Renal pelvis (tissue), 4 donors: ENCODE data around the gene ITGA5. TPM values are rescaled to one million over a fixed set of nuclear protein-coding genes. Genes with fewer than 3 reads are reported as not detected.

Experiments used
- DNase-seq: peaks from one replicate; pipeline ENCODE4 v3.0.0-alpha.2; 2013
- polyA plus RNA-seq, 3 donors: library from polyadenylated mRNA; unstranded; fragments of 120-200 nt; gene quantifications; one replicate each; pipeline ENCODE4 v1.2.1, GENCODE V29; 2013; ENCODE audit not compliant: insufficient read length in 3 of 3

The ITGA5 gene
- polyA plus RNA-seq, 3 donors: 40.1 to 50.0 (median 46.8) TPM

DNA sequence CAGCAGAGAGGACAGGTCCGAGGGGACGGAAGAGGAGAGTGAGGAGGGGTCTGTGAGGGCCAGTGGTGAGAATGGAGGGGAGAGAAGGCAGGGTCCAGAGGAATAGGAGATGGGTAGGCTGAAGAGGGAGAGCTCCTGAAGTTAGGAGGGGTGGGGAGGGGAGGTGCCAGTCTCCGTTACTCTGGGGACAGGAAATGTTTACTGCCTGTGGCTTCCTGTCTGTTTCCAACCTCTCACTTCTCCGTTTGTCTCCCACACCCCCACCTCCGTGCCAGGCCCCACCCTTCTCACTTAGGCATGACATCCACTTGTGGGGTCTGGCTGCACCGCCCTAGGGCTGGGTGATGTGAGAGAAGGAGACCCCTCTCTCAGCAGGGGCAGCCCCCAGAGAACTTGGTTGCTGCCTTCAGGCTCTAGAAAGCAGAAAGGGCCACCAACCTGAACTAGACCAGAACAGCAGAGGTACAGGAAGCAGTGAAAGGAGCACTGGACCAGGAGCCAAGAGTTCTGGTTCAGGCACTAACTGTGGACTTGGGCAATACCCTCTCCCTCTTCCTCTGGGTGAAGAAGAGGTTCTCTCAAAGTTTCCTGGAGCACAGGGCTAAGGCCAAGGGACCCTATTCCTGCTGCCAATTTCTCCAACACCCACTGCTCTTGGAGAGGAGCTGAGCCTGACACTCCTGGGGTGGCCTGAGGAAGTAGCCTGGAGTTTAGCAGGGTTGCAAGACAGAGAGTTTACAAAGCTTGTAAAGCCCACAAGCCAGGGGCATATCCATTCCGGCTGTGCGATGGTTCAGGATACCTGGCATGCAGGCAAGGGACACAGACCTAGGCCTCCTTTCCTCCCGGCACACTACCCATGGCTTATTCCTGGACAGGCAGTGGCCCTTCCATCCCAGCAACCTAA, 5.5 kb downstream of the ITGA5 start:
- DNase-seq: no peak

GRCh38 chr12:54412786-54413185, 6.3 kb downstream of the ITGA5 start:
- no peak for DNase-seq

DNA sequence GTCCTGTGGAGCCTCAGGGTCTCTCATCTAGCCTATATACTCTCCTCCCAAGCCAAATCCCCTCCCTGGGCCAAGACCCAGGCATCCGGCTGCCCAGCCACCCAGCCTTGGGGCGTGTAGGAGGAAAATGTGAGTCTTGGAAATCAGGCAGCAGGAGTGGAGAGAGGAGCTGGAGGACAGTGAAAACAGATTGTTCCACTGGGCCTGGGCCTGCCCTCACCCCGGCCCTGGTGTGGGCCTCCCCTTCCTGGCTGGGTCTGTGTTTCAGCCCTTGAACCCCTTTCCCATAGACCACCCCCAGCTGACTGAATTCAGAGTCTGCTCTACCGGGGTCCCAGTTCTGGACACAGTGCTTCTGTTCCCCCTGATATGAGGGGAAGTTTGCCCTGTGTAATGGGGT, 6.7 kb downstream of the ITGA5 start:
- DNase-seq: no peak

GRCh38 chr12:54411391-54412241, 7.5 kb downstream of the ITGA5 start:
- DNase-seq: no peak

- DNase-seq: no peak
Observed at GRCh38 chr12:54409267-54409666, 9.8 kb downstream of the ITGA5 start.

GRCh38 chr12:54407183-54407905, 11.7 kb downstream of the ITGA5 start:
- DNase-seq: no peak

GRCh38 chr12:54405573-54405972, 13.5 kb downstream of the ITGA5 start:
- DNase-seq: no peak

- DNase-seq: no peak
Observed at GRCh38 chr12:54405106-54405505, 14.0 kb downstream of the ITGA5 start.

- DNase-seq: no peak
Observed at GRCh38 chr12:54404061-54405004, 14.7 kb downstream of the ITGA5 start.

GRCh38 chr12:54401119-54401518, 17.9 kb downstream of the ITGA5 start:
- DNase-seq: no peak

DNA sequence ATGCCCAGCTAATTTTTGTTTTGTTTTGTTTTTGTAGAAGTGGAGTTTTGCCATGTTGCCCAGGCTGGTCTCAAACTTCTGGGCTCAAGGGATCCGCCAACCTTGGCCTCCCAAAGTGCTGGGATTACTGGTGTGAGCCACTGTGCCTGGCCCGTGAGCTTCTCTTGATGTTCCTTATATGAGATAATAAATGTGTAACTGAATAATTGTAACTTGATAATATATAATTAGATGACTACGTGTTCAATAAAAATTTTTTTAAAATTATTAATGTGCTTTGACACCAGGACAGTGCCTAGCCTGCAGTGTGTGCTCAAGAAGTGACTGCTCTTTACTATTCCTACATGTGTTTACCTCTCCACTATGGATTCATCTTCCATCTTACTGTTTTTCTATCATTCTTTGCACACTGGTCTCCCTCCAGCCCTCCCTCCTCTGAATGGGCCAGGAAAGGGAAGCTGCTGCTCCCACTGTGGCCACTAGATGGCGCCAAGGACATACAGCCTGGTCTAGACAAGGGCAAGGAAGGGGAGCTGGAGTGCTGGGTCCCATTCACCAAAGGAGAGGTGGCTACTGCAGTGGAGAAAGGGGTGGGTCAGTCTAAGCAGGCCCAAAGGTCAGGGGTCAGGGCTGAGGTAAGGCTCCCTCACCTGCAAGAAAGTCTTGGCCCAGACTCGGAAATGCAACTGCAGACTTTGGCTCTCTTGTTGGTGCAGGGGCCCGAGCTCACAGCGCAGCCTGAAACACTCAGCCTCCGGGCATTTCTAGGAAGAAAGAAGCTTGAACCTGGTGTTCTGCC, 19.9 kb downstream of the ITGA5 start:
- peak; percentile 84 for DNase-seq

DNA sequence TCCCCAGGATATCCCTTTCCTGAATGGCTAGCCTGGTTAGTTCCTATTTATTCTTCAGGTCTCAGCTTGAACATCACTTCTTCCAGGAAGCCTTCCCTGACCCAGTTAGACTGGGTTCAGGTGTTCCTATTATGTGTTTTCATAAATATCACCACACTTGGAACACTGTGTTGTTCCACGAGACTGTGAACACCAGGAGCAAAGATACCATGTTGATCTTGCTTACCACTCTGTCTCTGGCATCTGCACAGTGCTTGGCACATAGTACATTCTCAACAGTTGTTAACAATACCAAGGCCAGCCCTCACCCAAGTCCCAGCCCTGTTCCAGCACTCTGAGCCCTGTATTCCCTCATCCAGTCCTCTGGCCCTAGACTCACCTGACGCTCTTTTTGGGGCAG, 20.8 kb downstream of the ITGA5 start:
- DNase-seq: no peak

GRCh38 chr12:54397157-54397556, 21.9 kb downstream of the ITGA5 start:
- DNase-seq: no peak

DNA sequence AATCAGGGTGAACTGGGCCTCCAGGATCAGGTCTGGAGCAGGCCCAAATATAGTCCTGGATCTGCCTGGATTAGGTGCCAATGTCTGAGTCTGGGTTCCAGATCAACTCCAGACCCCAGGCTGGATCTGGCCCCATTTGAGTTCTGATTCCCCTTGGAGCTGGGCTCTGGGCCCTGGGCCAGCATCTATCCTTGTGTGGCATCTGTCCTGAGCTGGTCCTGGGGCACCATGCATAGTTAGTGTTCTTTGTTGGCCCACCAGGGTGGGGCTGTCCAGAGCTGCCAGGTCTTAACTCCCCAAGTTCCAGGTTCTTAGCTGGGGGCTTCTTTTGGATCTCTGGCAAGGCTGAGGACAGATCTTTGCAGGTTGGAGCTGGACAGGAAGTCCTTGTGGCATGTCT, 23.5 kb downstream of the ITGA5 start:
- no peak for DNase-seq

GRCh38 chr12:54394986-54395385, 24.1 kb downstream of the ITGA5 start:
- DNase-seq: no peak

GRCh38 chr12:54394281-54394719, 24.8 kb downstream of the ITGA5 start:
- DNase-seq: no peak

GRCh38 chr12:54393743-54394142, 25.3 kb downstream of the ITGA5 start:
- DNase-seq: no peak

DNA sequence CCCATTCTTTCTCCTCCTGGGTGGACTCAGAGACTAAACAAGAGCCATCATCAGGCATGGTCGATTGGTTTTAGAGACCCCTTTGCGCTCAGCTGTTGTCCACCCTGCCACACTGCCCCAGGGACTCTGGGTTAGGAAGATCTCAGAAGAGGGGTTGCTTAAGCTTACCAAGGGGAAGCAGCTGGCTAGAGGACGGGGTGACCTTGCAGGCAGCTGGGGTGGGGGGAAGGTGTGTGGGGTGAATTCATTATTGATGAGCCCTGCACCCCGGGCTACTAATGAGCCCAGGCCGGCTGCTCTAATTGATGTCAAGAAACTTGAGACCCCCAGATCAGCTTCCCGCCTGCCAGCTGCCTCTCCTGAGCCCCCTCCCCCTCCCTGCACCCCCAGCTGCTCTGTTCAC, 25.9 kb downstream of the ITGA5 start:
- DNase-seq: no peak

DNA sequence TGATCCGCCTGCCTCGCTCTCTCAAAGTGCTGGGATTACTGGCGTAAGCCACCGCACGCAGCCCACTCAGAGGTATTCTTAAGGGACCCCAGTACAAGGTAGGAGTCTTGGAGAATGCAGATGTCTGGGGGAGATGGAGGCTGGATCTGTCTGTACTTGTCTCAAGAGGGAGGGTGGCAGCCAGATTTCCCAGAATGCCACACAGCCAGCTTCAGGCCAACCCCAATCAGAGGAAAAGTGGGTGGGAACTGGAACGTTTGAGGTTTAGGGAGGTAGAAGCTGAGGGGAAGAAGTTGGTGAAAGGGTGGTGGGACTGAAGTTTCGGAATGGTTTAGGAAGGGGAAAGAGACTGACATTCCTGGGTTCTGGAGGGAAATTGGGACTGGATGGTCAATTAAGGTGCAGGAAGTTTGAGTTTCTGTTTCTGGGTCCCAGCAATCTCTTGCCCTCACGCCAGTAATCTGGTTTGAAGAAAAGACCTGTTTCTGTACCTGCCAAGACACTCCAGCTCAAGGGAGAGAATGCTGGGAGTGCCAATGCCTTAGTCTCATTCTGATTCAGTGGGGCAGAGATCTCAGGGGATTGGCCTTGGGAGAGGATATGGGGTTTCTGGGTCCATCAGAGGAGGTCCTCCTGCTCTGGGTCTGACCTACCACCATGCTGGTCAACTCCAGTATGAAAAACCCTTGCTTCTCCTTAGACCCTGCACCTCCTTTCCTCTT, 26.4 kb downstream of the ITGA5 start:
- DNase-seq: no peak
